WTC11 (cell line): ENCODE results near the gene SORCS2.

ENCODE experiments used
- CREB1 ChIP-seq: sonication (generic); formaldehyde crosslinking; IDR thresholded peaks from 2 replicates; pipeline ENCODE4 v1.8.0; 2023; ENCODE audit warnings: mild to moderate bottlenecking, missing genetic modification reagents
- CTCF ChIP-seq: fragments of 200-600 bp; IDR thresholded peaks from 2 replicates; pipeline ENCODE4 v1.8.0; 2022; ENCODE audit warnings: antibody characterized with exemption
- ESRRA ChIP-seq: sonication (generic); formaldehyde crosslinking; IDR thresholded peaks from 2 replicates; pipeline ENCODE4 v1.8.1; 2022; ENCODE audit warnings: mild to moderate bottlenecking, missing genetic modification reagents, borderline replicate concordance
- JUN ChIP-seq: sonication (generic); formaldehyde crosslinking; IDR thresholded peaks from 2 replicates; pipeline ENCODE4 v1.8.0; 2023; ENCODE audit warnings: mild to moderate bottlenecking, missing genetic modification reagents
- MLX ChIP-seq: sonication (generic); formaldehyde crosslinking; IDR thresholded peaks from 2 replicates; pipeline ENCODE4 v1.8.1; 2023; ENCODE audit warnings: mild to moderate bottlenecking, missing genetic modification reagents, moderate library complexity
- NR1H2 ChIP-seq: sonication (generic); formaldehyde crosslinking; IDR thresholded peaks from 2 replicates; pipeline ENCODE4 v1.9.0; 2021; ENCODE audit warnings: mild to moderate bottlenecking, moderate library complexity, missing genetic modification reagents
- NR2C2 ChIP-seq: sonication (generic); formaldehyde crosslinking; IDR thresholded peaks from 2 replicates; pipeline ENCODE4 v1.8.0; 2022; ENCODE audit warnings: mild to moderate bottlenecking, missing genetic modification reagents
- RELA ChIP-seq: sonication (generic); formaldehyde crosslinking; IDR thresholded peaks from 2 replicates; pipeline ENCODE4 v1.8.1; 2022; ENCODE audit warnings: missing genetic modification reagents, mild to moderate bottlenecking, borderline replicate concordance
- RORB ChIP-seq: fragments of 250-450 bp; sonication (Bioruptor Pico); IDR thresholded peaks from 2 replicates; pipeline ENCODE4 v1.9.0; 2021; ENCODE audit warnings: mild to moderate bottlenecking
- TCF7 ChIP-seq: sonication (generic); formaldehyde crosslinking; IDR thresholded peaks from 2 replicates; pipeline ENCODE4 v1.8.0; 2022; ENCODE audit warnings: mild to moderate bottlenecking, low read depth, missing genetic modification reagents, moderate library complexity
- USF2 ChIP-seq: sonication (generic); formaldehyde crosslinking; IDR thresholded peaks from 2 replicates; pipeline ENCODE4 v1.8.1; 2023; ENCODE audit warnings: mild to moderate bottlenecking, missing genetic modification reagents, moderate library complexity
- ZNF232 ChIP-seq: sonication (generic); formaldehyde crosslinking; IDR thresholded peaks from 2 replicates; pipeline ENCODE4 v1.8.0; 2022; ENCODE audit warnings: mild to moderate bottlenecking, missing genetic modification reagents

GRCh38 chr4:7715271-7716009, 523.1 kb downstream of the SORCS2 start:
- TF ChIP-seq RORB (CRISPR knock-in tag): no peak
- no peak for TF ChIP-seq CTCF
- TF ChIP-seq USF2 (CRISPR knock-in tag): no peak
- no peak for TF ChIP-seq RELA (CRISPR knock-in tag)
- TF ChIP-seq MLX (CRISPR knock-in tag): no peak
- TF ChIP-seq NR1H2 (CRISPR knock-in tag): no peak
- TF ChIP-seq ESRRA (CRISPR knock-in tag): no peak
- no peak for TF ChIP-seq NR2C2 (CRISPR knock-in tag)
- no peak for TF ChIP-seq TCF7 (CRISPR knock-in tag)
- TF ChIP-seq JUN (CRISPR knock-in tag): no peak
- TF ChIP-seq CREB1: no peak
- TF ChIP-seq ZNF232 (CRISPR knock-in tag): no peak
